Upper lobe of left lung (tissue), 6 donors: Measurements from ENCODE around the gene LRRC2. TPM values are rescaled to one million over a fixed set of nuclear protein-coding genes. Genes with fewer than 3 reads are reported as not detected.
"Not testable (repeated sequence)": the region's sequence is repeated elsewhere in the genome, so short reads cannot be mapped to it uniquely, and the experiment has no call there.

ENCODE experiments used
- ATAC-seq, 2 donors: fragments of 200-7000 bp; cut with Tn5 transposase; one replicate each; pipeline ENCODE4 v1.9.1; 2022; ENCODE audit warnings: mild to moderate bottlenecking in 2 of 2, moderate library complexity in 2 of 2; ENCODE audit not compliant: low FRiP score in 2 of 2
- DNase-seq, 2 donors: peaks; one replicate each; pipeline ENCODE4 v3.0.0-alpha.2; 2019 to 2020
- H3K27ac ChIP-seq, 4 donors: fragments of 200-600 bp; sonication (generic); one replicate each; pipeline ENCODE4 v1.5.1; 2016 to 2019
- H3K27me3 ChIP-seq, 4 donors: fragments of 200-600 bp; sonication (generic); one replicate each; pipeline ENCODE4 v1.5.1; 2017 to 2019
- H3K36me3 ChIP-seq, 4 donors: fragments of 200-600 bp; sonication (generic); one replicate each; pipeline ENCODE4 v1.5.1; 2016 to 2019
- H3K4me1 ChIP-seq, 4 donors: fragments of 200-600 bp; sonication (generic); one replicate each; pipeline ENCODE4 v1.5.1; 2018 to 2019
- H3K4me3 ChIP-seq, 4 donors: fragments of 200-600 bp; sonication (generic); one replicate each; pipeline ENCODE4 v1.5.1; 2017 to 2019; ENCODE audit warnings: mild to moderate bottlenecking in 2 of 4, moderate library complexity in 1 of 4
- H3K9me3 ChIP-seq, 4 donors: fragments of 200-600 bp; sonication (generic); one replicate each; pipeline ENCODE4 v1.5.1; 2018 to 2019
- EP300 ChIP-seq, 4 donors: sonication (generic); formaldehyde crosslinking; IDR thresholded peaks; one replicate each; pipeline ENCODE4 v1.5.1; 2017; ENCODE audit warnings: antibody characterized with exemption in 4 of 4, control low read depth in 2 of 4
- POLR2A ChIP-seq, 4 donors: fragments of 450-650 bp; IDR thresholded peaks; one replicate each; pipeline ENCODE4 v1.5.1; 2016 to 2017; ENCODE audit warnings: antibody characterized with exemption in 4 of 4, mild to moderate bottlenecking in 2 of 4
- POLR2AphosphoS5 ChIP-seq, 2 donors: sonication (generic); formaldehyde crosslinking; IDR thresholded peaks; one replicate each; pipeline ENCODE4 v1.5.1; 2017; ENCODE audit warnings: antibody characterized with exemption in 2 of 2
- WGBS, 2 donors: methylation state at CpG; one replicate each; pipeline ENCODE4 v1.1.5; 2017 to 2018; 5-methylcytosine and 5-hydroxymethylcytosine counted together
- total RNA-seq, 6 donors: library from RNA; depleted of rRNA in 4 of 6; stranded (reverse); fragments of >200 nt in 4 of 6; gene quantifications; one replicate each; pipeline versions ENCODE4 v1.1.0 to v1.2.1, GENCODE V29; 2016 to 2021
- TF ChIP-seq, protein P1 (sequence below), 6 experiments: fragments of 450-650 bp in 4 of 6; fragments of 200-600 bp in 2 of 6; sonication (generic) in 2 of 6; IDR thresholded peaks; one replicate each; pipeline ENCODE4 v1.5.1; 2016 to 2019; ENCODE audit warnings: antibody characterized with exemption in 6 of 6
- donor health status: DM: no; HTN: no; CAD: no; lungs with moderate emphysema.
- donor health status: DM: no; HTN: yes; CAD: no; lungs with severe emphysema.

LRRC2 gene
- total RNA-seq, 6 donors from 2014 or later, result 1.1 to 4.2 (median 1.5) TPM

DNA sequence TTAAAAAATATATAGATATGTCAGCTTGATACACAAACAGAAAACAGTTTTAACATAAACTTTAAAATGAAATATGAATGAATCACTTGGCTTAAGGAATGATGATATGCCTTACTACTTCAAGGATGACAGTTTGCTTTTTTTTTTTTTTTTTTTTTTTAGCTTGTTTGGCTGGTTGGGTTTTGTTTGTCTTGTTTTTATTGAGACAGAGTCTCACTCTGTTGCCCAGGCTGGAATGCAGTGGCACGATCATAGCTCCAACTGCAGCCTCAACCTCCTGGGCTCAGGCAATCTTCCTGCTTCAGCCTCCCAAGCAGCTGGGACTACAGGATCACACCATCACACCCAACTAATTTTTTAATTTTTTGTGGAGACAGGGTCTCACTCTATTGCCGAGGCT lies 14.5 kb downstream of the LRRC2 start:
- Histone ChIP-seq H3K4me1 (no peaks in the 10 kb centered on the region), H3K36me3 (no peaks in the 10 kb centered on the region), H3K9me3 (no peaks in the 10 kb centered on the region), H3K27ac (no peak overlapping the region), H3K27me3 (no peaks in the 10 kb centered on the region), H3K4me3 (no peak overlapping the region)
- ATAC-seq, result no peak
- no peak for DNase-seq
- TF ChIP-seq, protein P1, sequence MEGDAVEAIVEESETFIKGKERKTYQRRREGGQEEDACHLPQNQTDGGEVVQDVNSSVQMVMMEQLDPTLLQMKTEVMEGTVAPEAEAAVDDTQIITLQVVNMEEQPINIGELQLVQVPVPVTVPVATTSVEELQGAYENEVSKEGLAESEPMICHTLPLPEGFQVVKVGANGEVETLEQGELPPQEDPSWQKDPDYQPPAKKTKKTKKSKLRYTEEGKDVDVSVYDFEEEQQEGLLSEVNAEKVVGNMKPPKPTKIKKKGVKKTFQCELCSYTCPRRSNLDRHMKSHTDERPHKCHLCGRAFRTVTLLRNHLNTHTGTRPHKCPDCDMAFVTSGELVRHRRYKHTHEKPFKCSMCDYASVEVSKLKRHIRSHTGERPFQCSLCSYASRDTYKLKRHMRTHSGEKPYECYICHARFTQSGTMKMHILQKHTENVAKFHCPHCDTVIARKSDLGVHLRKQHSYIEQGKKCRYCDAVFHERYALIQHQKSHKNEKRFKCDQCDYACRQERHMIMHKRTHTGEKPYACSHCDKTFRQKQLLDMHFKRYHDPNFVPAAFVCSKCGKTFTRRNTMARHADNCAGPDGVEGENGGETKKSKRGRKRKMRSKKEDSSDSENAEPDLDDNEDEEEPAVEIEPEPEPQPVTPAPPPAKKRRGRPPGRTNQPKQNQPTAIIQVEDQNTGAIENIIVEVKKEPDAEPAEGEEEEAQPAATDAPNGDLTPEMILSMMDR (IDR thresholded peaks at IDR 0.05), result no peak
- TF ChIP-seq POLR2AphosphoS5 (IDR thresholded peaks at IDR 0.05) (no peak), EP300 (IDR thresholded peaks at IDR 0.05) (no peak), POLR2A (IDR thresholded peaks at IDR 0.05) (no peak)
- 90 to 96% methylated on average over 2 of the region's 2 CpGs for WGBS, 2 donors

DNA sequence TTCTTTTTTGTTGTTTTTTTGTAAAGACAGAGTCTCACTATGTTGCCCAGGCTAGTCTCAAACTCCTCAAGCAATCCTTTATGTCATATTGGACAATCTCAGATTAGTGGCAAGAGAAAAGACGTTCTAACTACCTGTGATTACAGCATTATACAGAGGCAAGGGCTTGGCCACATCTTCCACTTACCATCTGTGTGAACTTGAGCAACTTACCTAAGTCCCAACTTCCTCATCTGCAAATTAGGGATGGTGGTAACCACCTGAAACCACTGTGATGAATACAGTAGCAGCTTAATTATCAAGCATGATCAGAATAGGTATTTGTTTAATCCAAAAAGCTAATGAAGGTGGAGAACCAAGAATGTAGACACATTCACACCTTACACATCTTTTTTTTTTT lies 16.1 kb downstream of the LRRC2 start:
- no peak for DNase-seq
- TF ChIP-seq POLR2AphosphoS5 (IDR thresholded peaks at IDR 0.05), result no peak
- TF ChIP-seq EP300 (IDR thresholded peaks at IDR 0.05), result no peak
- Histone ChIP-seq H3K4me1 (no peaks in the 10 kb centered on the region), H3K36me3 (no peaks in the 10 kb centered on the region), H3K4me3 (no peak overlapping the region), H3K9me3 (no peaks in the 10 kb centered on the region), H3K27ac (no peak overlapping the region), H3K27me3 (no peaks in the 10 kb centered on the region)
- no peak for ATAC-seq
- 56 to 81% methylated on average over 1 of the region's 1 CpG for WGBS, 2 donors

DNA sequence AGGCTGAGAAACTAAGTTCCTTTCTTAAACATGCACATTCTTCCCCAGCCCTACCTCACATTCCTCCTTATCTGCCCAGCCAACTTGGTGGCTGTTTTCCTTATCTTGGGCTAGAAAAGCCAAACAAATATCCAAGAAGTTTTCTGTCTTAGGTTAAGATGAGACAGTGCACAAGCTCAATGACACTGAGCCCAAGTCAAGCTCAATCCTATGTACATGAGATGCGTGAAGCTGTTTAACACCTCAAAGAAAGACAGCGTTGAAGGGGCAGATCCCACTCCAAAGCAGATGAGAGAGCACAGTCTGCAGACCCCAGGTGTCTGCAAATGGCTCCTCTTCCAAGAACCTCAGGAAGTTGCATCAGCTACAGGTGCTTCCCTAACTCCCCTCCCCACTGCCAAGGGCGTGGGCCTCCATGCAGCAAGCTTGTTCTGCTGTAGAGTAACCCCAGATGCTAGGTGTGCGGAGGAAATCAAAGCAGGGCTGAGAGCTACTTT lies 16.6 kb downstream of the LRRC2 start:
- H3K4me3 ChIP-seq, result no peak overlapping the region
- no peaks in the 10 kb centered on the region for H3K9me3 ChIP-seq
- TF ChIP-seq POLR2AphosphoS5 (IDR thresholded peaks at IDR 0.05), result no peak
- TF ChIP-seq, protein P1 (IDR thresholded peaks at IDR 0.05), result no peak
- TF ChIP-seq EP300 (IDR thresholded peaks at IDR 0.05), result no peak
- no peak for TF ChIP-seq POLR2A (IDR thresholded peaks at IDR 0.05)
- DNase-seq, result no peak
- no peak for ATAC-seq
- 49 to 66% methylated on average over 4 of the region's 4 CpGs for WGBS, 2 donors
- H3K27me3 ChIP-seq, result no peaks in the 10 kb centered on the region
- H3K27ac ChIP-seq, result no peak overlapping the region
- H3K36me3 ChIP-seq, result no peaks in the 10 kb centered on the region
- no peaks in the 10 kb centered on the region for H3K4me1 ChIP-seq

DNA sequence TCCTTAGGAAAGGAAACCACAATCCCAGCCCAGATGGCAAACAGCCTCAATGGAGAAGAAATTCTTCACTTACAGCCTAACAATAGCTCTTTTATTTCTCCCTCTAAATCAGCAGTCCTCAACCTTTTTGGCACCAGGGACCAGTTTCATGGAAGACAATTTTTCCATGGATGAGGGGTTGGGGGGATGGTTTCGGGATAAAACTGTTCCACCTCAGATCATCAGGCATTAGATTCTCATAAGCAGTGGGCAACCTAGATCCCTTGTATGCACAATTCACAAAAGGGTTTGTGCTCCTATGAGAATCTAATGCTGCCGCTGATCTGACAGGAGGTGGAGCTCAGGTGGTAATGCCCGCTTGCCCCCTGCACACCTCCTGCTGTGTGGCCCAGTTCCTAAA lies 17.5 kb downstream of the LRRC2 start:
- H3K27ac ChIP-seq, ATAC-seq, H3K36me3 ChIP-seq, H3K4me1 ChIP-seq, H3K9me3 ChIP-seq, H3K27me3 ChIP-seq, H3K4me3 ChIP-seq, DNase-seq: not testable (repeated sequence)
- WGBS, 2 donors, result 92 to 97% methylated on average over 3 of the region's 3 CpGs

DNA sequence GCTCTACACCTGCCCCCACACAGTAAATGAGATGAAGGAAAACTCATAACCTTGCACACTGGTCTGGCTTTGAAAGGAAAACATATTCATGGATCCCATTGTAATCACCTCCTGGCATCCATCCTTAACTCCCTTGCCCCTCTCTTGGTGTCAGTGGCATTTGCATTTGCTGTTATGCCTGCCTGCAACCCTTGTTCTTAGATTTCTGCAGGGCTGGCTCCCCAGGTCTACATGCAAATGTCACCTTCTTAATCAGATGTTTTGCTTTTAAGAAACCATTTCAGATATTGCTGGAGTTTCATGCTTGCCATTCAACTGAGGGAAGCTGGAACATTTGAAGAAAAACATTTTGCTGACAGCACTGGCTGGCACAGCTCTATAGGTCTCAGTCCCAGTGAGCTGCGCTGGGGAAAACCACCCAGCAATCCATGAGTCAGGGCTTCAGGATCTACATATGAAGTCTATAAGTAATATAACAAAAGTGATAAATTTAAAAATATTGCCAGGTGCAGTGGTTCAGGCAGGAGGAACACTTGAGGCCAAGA lies 19.1 kb downstream of the LRRC2 start:
- Histone ChIP-seq H3K27me3 (no peaks in the 10 kb centered on the region), H3K9me3 (no peaks in the 10 kb centered on the region), H3K36me3 (no peaks in the 10 kb centered on the region), H3K4me1 (peaks cover 0 to 3% (median 0%) of the 10 kb centered on the region in 4 donors), H3K4me3 (no peak overlapping the region), H3K27ac (no peak overlapping the region)
- ATAC-seq (no peak), DNase-seq (no peak)
- TF ChIP-seq, protein P1 (IDR thresholded peaks at IDR 0.05), result no peak
- TF ChIP-seq POLR2AphosphoS5 (IDR thresholded peaks at IDR 0.05) (no peak), POLR2A (IDR thresholded peaks at IDR 0.05) (no peak), EP300 (IDR thresholded peaks at IDR 0.05) (no peak)
- WGBS, 2 donors, result 100% methylated on average over 1 of the region's 1 CpG
